CD4-positive, alpha-beta T cell treated with Interleukin-6 for 4 hours (primary cell): ENCODE measurements around the gene ADPRH.
A peak's percentile ranks its signal among the peaks of the same experiment; 100 is the strongest.
"Not testable (repeated sequence)": the region's sequence is repeated elsewhere in the genome, so short reads cannot be mapped to it uniquely, and the experiment has no call there.

Source experiments
- DNase-seq: peaks from one replicate; pipeline ENCODE4 v3.0.0-alpha.2; 2020; ENCODE audit warnings: mixed read lengths

Gene ADPRH

DNA sequence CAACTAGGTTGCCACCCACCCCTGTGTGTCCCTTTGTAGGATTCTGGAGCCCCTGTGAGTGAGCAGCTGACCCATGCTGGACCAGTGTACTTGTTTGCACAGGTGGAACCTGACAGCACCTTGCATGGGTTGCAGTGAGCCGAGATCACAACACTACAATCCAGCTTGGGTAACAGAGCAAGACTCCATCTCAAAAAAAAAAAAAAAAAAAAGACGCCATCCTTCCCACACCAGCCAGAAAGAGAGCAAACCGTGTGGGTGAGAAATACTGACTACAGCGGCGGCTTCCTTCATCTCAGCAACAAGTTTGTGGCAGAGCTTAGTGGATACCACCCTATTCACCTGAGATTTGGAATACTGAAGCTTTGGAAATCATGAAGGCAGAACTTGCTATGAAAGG, 19.1 kb upstream of the ADPRH start:
- no peak for DNase-seq

DNA sequence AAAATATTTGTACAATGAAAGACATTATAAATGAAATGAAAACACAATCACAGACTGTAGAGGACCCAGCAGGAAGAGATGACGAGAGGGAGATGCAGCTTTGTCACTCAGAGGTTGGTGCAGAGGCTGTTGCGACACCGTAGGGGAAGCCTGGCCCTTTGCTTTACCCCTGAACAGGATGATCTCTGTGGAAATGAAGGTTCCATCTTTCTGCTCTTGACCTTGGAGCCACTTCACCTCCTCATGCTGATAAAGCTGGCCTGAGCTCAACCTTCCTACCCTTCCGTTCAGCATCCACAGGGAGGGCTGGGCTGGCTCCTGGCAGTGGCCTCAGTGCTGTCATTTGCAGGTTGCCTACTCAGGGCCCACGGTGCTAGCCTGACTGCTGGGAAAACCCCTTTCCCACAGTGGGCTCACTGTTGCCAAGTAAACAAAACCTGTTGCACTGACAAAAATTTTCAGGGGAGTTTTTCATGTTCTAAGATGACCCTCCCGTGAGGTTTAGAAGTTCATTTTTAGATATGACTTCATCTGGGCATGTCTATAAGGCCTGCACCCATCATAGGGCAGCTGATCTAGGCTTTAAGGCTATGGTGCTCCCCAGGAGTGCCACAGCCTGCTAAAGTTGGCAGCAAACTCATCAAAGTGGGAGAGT, 16.9 kb upstream of the ADPRH start:
- DNase-seq, result peak; percentile 6

DNA sequence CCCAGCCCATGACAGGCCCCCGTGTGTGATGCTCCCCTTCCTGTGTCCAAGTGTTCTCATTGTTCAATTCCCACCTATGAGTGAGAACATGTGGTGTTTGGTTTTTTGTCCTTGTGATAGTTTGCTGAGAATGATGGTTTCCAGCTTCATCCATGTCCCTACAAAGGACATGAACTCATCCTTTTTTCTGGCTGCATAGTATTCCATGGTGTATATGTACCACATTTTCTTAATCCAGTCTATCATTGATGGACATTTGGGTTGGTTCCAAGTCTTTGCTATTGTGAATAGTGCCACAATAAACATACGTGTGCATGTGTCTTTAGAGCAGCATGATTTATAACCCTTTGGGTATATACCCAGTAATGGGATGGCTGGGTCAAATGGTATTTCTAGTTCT, 16.0 kb upstream of the ADPRH start:
- DNase-seq, result not testable (repeated sequence)

DNA sequence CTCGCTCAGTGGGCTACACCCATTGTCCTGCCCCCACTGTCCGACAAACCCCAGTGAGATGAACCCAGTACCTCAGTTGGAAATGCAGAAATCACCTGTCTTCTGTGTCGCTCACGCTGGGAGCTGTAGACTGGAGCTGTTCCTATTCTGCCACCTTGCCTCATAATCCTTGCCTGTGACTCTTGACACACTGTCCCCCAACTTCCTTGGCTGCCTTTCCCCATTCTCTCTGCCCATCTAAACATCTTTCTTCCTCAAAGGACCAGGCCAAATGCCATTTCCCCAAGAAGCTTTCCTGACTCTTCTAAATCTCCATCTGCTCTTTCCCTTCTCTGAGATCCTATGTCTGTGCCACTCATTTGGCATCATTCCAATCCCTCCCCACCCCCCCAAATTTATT, 10.1 kb upstream of the ADPRH start:
- no peak for DNase-seq

DNA sequence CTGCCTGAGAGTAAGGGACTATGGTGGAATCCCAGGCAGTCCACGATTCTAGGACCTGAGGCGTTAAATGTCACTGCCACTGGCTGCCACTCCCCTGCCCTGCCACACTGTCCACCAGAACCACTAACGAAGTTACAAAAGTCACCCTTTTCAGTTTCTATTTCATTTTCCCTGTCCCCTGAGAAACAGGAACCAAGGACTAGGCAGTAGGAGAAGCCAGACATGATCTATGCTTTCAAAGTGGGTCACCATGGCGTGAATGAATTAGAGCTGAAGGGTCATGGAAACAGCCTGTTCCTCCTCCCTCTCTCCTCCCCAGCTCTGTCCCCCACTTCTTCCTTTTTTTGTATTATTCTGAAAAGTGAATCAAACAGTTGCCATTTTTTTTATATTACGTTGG, 9.1 kb upstream of the ADPRH start:
- DNase-seq, result no peak

DNA sequence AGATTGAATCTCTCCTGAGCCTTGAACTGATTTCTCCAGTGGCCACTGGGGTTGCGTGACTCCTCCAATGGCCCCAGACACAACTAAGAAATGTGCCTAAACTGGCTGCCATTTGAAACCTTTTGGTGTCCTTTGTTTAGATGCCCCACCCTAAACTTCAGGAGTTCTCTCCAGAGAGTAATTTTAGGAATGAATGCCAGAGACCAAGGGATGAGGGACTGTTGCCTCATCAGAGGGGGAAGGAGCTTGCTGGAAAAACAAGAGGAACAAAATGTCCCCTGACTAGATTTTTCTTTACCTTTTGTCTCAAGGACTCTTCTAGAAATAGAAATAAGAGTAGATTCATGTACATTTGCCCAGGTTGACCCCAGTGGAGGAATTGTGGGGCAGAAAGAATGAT, 8.1 kb upstream of the ADPRH start:
- DNase-seq, result no peak

DNA sequence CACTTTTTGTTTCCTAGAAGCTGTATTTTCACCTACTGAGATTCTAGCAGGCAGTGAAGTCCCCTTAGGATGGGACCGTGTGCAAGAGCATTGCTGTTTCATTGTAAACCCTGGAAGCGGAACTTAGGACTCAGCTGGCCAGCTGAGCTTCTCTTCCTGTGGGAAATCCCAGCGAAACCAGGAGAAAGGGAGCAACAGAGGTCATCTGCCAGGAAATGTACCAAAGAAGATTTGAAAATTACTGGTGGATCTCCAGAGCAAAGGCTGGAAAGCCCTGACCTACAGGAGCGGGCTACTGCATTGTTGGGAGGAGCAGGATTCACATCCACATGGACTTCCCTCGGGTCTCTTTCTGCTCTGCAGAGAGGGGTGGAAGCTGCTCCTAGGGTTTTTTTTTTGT, 7.6 kb upstream of the ADPRH start:
- DNase-seq, result no peak

DNA sequence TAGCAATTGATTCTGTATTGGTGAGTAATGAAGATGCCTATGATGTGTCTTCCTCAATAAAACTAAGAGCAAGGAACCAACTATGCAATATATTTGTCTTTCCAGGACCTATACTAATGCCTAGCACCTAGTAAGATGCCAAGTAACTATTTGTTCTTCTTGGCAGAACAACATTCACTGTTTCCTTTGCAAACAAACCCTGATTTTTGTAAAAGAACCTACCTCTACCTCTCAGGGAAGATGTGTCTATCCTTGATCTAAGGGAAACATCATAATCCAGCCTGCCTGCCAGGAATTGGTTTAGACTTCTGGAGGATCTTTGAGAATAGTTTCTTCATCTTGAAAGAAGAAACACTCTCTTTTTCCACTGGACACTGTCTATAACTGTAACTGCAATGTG, 3.8 kb upstream of the ADPRH start:
- no peak for DNase-seq

DNA sequence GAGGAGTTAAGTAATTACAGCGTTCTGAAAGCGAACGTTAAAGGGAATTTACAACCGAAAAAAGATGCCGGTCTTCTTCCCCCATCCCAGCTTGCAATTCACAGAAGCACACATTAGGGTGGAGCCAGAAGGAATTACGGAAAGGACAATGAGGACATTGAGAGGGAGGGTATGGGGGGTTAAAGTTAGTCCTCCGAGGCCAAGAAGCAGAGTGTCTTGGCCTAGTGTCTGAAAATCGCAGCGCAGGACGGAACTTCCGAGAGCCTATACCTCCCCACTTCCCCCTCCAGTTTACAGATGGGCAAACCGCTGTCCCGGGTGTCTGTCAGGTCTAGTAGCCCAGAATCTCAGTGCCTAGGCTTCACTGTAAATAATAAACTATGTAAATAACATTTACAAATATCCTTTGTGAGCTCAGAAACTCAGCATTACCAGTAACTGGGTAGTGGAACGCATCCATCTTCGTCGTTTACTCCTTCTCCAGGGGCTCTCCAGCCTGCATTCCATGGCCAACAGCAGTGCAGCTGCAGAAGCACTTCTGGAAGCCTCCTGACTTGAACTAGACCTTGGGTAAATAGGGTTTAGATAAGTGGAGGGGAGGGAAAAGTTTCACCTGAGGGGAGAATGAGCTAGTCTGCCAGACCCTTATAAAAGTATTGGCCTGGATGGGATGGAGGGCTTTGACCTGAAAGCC, 922 bp downstream of the ADPRH start:
- peak; percentile 27 for DNase-seq

DNA sequence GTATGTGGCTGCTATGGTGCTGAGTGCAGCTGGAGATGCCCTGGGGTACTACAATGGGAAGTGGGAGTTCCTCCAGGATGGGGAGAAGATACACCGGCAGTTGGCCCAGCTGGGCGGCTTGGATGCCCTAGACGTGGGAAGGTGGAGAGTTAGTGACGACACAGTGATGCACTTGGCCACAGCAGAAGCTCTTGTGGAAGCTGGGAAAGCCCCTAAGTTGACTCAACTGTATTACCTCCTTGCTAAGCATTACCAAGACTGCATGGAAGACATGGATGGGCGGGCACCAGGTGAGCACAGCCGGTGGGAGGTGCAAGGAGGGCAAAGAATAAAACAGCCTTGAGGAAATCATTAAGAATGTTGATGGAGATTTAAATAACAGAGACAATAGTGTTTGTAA, 2.9 kb downstream of the ADPRH start:
- DNase-seq, result no peak

DNA sequence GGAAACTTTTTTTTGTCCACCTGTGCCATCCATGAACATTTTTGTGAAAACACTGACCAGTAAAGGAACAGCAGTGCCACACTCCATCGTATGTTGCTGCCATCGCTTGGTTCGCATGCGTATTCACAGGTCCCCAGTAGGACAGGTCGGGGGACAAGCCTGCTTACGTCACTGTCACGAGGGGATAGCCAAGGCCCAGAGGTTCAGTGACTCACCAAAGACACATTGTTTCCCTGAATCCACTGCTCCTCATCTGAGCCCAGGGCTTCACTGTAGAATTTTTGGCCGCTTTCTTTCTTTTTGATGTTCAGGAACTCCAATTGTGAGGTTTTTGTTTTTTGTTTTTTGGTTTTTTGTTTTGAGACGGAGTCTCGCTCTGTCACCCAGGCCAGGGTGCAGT, 5.9 kb downstream of the ADPRH start:
- no peak for DNase-seq

DNA sequence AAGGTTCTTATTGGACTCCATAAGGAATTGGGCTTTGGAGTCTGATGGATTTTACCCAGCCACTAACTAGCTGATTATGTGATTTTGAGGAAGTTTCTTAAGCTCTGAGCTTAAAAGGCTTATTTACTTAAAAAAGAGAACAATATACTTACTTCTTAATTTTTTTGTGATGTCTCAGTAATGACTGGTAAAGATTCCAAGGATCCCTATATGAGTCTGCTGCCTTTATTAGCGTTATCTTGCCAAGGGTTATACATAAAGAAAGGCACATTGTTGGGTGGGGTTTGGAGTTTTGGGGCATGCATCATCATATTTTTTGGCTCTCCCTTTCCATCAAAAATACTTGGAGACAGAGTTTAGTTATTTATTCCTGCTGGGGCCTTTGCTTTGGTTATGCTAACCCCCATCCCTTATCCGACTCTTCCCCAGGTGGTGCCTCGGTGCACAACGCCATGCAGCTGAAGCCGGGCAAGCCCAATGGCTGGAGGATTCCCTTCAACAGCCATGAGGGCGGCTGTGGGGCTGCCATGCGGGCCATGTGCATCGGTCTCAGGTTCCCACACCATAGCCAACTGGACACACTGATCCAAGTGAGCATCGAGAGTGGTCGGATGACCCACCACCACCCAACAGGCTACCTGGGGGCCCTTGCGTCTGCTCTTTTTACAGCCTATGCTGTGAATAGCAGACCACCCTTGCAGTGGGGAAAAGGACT, 6.7 kb downstream of the ADPRH start:
- no peak for DNase-seq

DNA sequence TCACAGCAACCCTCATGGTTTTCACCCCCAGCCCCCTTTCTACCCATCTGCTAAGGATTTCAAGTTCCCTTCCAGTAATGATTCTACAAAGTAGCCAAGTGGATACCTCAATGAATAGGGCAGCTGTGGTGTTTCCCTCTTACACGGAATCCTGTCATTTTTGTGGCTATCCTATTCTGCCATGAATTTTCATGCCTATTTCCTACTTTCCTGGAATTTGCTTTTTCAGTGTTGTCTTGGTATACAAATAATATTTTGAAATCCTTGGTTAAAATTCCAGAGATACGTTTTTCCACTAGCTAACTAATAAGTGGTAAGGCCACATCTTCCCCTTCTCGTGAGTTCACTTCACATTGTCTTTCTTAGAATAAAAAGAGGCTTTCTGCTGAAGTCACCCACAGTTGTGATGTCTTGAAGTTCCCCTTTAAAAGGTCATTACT, 7.5 kb downstream of the ADPRH start:
- DNase-seq, result no peak

DNA sequence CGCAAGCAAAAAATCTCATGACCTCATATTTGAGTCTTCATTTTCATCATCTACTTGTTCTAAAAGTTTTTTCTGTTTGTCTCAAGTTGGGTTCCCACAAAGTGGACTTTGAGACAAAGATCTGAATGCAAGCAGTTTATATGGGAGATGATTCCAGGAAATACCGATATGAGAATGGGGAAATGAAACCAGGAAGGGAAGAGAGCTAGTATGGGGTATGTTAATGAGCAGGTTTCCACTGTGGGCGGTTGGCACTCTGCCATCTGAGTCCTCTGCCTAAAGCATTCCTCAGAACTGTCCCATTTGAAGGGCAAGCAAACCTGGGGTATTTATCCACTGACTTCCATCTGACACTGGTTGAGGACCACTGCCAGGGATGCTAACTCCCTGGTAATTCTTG, 8.8 kb downstream of the ADPRH start:
- no peak for DNase-seq

DNA sequence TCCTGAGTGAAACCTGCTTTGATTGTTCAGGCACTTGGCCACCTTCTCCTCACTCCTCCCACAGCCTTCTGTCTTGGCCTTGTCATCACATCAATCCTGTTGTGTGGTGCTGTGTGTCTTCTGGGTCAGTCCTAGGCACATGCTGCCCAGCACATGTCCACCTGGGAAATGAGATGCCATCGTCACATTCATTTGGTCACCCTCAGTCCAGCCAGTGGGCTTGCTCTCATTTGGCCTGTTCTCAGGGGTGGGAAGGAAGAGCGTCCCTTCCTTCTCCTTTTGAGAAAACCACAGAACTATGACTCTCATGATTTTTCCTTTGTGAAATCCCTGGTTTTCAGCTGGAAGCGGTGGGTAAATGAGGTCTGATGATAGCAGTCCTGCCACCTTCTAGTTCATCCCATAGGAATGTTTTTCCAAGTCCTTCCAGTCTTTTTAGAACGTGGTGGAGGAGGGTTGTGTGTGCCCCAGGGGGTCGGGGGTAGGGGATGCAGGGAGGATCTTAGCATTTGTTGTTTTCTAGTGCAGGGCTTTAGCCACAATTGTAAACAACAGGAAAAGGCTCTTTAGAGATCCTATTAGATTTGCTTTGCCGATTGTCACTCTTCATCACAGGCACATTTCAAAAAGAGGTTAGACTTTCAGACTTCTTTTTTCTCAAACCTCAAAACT, 9.9 kb downstream of the ADPRH start:
- no peak for DNase-seq

DNA sequence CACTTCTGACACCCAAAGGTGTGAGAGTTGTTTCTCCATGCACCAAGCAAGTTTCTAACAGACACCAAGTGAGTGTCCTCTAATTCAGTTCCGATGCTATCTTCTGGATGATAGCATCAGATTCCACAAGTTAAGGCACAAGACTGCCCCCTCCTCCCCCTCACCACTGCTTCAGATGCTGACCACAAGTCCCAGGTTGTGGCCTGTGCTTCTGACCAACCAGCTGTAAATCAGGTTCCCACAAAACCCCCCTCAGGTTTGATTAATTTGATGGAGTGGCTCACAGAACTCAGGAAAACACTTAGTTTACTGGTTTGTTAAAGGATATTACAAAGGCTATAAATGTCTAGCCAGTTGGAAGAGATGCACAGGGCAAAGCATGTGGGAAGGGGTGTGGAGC, 11.4 kb downstream of the ADPRH start:
- DNase-seq, result no peak

DNA sequence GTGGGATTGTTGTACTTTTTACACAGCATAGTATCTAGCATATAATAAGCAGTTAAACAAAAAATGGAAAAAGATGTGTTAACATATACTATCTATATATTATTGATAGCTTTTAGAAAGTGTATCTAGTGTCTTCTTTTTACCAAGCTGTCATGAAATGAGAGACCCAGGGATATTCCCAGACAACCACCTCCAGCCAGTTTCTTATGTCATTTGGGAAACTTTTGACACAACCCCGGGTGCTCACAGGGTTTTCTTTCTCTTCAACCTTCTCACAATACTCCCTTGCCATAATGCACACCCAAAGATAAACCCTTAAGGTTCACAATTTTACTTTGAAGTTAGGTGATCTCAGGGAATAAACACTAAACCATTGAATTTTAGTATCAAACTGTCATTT, 13.6 kb downstream of the ADPRH start:
- DNase-seq, result no peak

DNA sequence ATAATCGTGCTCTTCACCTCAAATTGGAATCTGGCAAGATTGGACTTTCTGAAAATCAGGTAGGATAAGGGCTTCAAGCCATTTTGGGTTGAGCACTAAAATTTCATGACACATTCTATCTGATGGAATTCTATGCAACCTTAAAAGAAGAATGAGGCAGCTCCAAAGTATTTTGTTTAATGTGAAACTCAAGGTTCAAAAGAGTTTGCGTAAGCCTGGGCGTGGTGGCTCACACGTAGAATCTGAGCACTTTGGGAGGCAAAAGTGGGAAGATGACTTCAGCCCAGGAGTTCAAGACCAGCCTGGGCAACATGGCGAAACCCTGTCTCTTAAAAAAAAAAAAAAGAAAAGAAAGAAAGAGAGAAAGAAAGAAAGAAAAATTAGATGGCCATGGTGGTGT, 14.8 kb downstream of the ADPRH start:
- DNase-seq, result no peak

DNA sequence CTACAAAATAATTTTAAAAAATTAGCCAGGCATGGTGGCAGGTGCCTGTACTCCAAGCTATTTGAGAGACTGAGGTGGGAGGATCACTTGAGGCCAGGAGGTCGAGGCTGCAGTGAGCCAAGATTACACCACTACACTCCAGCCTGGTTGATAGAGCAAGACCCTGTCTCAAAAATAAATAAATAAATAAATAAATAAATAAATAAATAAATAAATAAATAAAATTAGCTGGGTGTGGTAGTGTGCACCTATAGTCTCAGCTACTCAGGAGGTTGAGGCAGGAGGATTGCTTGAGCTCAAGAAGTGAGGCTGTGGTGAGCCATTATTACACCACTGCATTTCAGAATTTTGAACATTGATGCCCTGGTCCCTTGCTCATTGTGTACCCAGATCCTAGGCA, 15.6 kb downstream of the ADPRH start:
- DNase-seq, result not testable (repeated sequence)

DNA sequence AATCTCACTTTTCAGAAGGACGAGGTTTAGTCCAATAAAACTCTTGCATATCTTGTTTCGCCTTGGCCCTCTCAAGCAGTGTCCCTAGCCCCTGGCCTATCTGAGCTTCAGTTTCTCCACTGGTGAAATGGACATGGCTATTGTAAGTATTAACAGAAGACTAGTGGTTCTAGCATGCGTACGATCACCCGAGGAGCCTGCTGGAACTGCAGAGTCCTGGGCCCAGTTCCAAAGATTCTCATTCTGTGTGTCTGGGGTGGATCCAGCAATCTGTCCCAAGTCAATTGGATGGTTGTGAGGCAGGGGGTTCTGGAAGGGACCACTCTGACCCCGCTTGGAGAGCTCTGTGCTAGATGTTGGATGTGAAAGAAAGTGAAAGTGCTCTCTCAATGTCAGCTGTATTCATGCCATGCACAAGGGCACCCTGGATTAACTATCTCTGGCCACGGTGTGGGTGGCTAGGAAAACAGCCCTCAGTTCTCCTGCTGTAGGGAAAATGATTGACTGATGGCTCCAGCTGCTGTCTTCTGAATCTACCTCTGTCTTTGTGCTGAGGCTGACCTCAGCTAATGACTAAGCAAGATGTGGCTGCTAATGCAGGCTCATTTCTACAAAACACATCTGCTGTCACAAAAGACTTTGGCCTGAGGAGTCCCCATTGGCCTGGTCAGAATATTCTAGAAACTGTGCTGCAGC, 16.5 kb downstream of the ADPRH start:
- DNase-seq, result no peak

DNA sequence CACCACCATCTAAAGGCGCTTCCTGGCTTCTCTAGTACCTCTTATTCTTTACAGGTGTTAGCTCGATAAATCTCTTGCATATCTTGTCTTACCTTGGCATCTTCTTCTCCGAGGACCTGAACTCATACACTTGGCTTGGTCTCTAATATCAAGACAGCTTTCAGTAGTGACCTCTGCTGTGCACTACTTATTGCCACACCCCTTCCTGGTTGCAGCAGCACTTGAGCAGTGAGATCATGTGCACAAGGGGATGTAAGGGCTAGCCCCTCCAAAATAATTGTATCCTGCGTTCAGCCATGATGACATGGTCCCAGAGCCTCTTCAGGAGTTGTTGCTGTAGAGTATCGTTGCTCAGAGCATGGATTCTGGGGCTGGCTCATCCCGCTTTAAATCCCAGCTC, 17.1 kb downstream of the ADPRH start:
- no peak for DNase-seq

DNA sequence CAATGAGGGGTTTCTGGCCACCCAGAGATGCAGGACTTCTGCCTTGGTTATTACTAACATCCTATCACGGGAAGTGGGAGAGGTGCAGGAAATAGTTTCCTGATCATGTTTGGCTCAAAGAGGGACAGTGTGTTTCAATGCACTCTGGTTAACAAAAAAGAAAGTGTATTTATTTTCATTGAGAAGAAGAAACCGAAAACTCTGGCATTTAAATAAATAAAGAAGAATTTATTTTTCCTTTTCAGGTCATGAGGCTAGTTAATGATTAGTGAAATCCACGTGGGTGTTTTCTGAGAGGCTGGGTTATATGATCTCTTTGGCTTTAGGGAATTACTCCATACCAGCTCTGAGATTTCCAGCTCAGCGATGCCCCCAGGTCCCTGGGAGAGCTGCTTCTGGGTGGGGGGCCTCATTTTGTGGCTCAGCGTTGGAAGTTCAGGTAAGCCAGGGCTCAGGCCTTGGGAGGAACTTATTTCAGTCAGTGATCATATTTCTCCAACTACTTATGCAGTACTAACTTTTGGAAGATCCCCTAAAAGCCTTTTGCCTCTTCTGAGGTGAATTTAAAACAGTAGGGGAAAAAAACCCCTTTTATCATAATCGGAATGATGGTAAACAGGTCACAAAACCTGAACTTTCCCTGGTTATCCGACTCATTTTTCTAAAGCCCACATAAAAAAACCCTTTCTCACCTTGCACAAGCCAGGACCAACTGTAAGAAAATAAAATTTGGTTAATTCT, 18.4 kb downstream of the ADPRH start, which contains the start of gene PLA1A:
Gene PLA1A (plus strand): TSS at position 338 of the 741 bp plus-strand sequence. CDS start 29 bp downstream, at position 367.
- DNase-seq, result no peak
